Fibroblast of lung (primary cell): ENCODE data around the gene SFTA2.

ENCODE experiments used
- EZH2 ChIP-seq: IDR thresholded peaks from 2 replicates; pipeline ENCODE4 v1.5.1; 2012; ENCODE audit warnings: low read length, control low read depth, mild to moderate bottlenecking; ENCODE audit errors: missing control alignments
- TF ChIP-seq, protein P1 (sequence below), 2 donors: IDR thresholded peaks in 1 of 2; conservative IDR thresholded peaks in 1 of 2; 1 replicate in 1 of 2; 2 replicates in 1 of 2; pipeline ENCODE4 v1.5.1; 2011 to 2012; ENCODE audit warnings: low read length in 2 of 2, control low read depth in 1 of 2, inconsistent platforms in 1 of 2, low read depth in 1 of 2, mild to moderate bottlenecking in 1 of 2

DNA sequence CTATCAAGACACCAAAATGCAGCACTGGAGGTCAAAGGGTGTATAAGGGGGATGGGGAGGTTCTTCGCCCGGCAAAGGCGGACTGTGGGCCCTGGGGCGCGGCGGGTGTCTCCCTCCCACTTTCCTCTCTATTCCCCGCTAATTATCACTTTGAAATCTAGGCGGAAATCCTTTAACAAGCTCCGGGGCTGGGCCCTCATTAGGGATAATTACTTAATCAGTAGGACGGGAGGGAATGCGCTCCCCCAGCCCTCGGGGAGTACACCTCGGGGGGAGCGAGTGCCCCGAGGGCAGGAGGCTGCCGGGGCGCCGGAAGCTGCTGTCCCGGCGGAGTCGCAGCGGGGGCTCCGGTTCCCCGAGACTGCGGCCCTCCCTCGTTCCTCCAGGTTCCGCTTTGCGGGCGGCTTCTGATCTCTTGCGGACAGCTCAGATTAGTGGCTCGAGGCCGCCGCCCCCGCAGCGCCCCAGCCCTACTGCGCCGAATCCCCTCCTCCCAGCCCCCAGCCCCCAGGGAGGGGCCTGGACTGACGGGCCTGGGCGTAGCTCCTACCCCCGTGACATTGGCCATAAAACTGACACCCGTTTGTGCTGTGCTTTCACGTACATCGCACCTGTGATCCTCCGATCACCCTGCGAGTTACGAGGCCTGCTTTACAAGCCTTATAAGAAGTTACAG lies 23.5 kb upstream of the SFTA2 start:
- TF ChIP-seq, protein P1, sequence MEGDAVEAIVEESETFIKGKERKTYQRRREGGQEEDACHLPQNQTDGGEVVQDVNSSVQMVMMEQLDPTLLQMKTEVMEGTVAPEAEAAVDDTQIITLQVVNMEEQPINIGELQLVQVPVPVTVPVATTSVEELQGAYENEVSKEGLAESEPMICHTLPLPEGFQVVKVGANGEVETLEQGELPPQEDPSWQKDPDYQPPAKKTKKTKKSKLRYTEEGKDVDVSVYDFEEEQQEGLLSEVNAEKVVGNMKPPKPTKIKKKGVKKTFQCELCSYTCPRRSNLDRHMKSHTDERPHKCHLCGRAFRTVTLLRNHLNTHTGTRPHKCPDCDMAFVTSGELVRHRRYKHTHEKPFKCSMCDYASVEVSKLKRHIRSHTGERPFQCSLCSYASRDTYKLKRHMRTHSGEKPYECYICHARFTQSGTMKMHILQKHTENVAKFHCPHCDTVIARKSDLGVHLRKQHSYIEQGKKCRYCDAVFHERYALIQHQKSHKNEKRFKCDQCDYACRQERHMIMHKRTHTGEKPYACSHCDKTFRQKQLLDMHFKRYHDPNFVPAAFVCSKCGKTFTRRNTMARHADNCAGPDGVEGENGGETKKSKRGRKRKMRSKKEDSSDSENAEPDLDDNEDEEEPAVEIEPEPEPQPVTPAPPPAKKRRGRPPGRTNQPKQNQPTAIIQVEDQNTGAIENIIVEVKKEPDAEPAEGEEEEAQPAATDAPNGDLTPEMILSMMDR (conservative IDR thresholded peaks at IDR 0.05 in 1 of 2, IDR thresholded peaks at IDR 0.05 in 1 of 2; ENCODE audit: low read depth in 1 of 2, low read length in 2 of 2): no peak
- no peak for TF ChIP-seq EZH2
